Osteocyte (in vitro differentiated cells): ENCODE results near the gene KLHL25. TPM values are rescaled to one million over a fixed set of nuclear protein-coding genes. Genes with fewer than 3 reads are reported as not detected.

Source experiments
- DNase-seq: peaks from one replicate; pipeline ENCODE4 v3.0.0; 2021; ENCODE audit warnings: mixed read lengths; ENCODE audit not compliant: unreplicated experiment; ENCODE audit errors: extremely low spot score
- H3K27ac Mint-ChIP-seq: one replicate; pipeline ENCODE4 v1.8.0; 2021; ENCODE audit warnings: mild to moderate bottlenecking, mixed read lengths; ENCODE audit not compliant: unreplicated experiment
- H3K27me3 Mint-ChIP-seq: one replicate; pipeline ENCODE4 v1.8.0; 2021; ENCODE audit warnings: mixed read lengths; ENCODE audit not compliant: unreplicated experiment
- H3K36me3 Mint-ChIP-seq: one replicate; pipeline ENCODE4 v1.8.0; 2021; ENCODE audit warnings: mixed read lengths; ENCODE audit not compliant: unreplicated experiment
- H3K4me1 Mint-ChIP-seq: one replicate; pipeline ENCODE4 v1.8.0; 2021; ENCODE audit warnings: mixed read lengths; ENCODE audit not compliant: unreplicated experiment
- H3K4me3 Mint-ChIP-seq: one replicate; pipeline ENCODE4 v1.8.0; 2021; ENCODE audit warnings: mild to moderate bottlenecking, moderate library complexity, mixed read lengths; ENCODE audit not compliant: unreplicated experiment
- H3K9me3 Mint-ChIP-seq: one replicate; pipeline ENCODE4 v1.8.0; 2021; ENCODE audit warnings: mixed read lengths; ENCODE audit not compliant: unreplicated experiment
- CTCF ChIP-seq: fragments of 200-600 bp; sonication (generic); IDR thresholded peaks from 2 replicates; pipeline ENCODE4 v1.5.0; 2021; ENCODE audit warnings: antibody characterized with exemption, mild to moderate bottlenecking, moderate library complexity
- total RNA-seq: library from RNA; stranded (reverse); gene quantifications from 2 replicates; pipeline ENCODE4 v1.2.1, GENCODE V29; 2021

Gene KLHL25
- total RNA-seq, 1 donor from 2014 or later, result 3.6 TPM

- H3K27ac Mint-ChIP-seq, result no peak overlapping the region
- no peak for TF ChIP-seq CTCF
- H3K27me3 Mint-ChIP-seq, result no peaks in the 10 kb centered on the region
- peaks cover 69% of the 10 kb centered on the region for H3K36me3 Mint-ChIP-seq
- DNase-seq, result no peak
- peaks cover 10% of the 10 kb centered on the region for H3K4me1 Mint-ChIP-seq
- H3K4me3 Mint-ChIP-seq, result no peak overlapping the region
- H3K9me3 Mint-ChIP-seq, result no peaks in the 10 kb centered on the region
These were observed 75.7 kb downstream of the KLHL25 start for GRCh38 chr15:85718981-85719380.

GRCh38 chr15:85718271-85718971, 76.3 kb downstream of the KLHL25 start:
- H3K27me3 Mint-ChIP-seq, result no peaks in the 10 kb centered on the region
- no peak for TF ChIP-seq CTCF
- H3K4me1 Mint-ChIP-seq, result peaks cover 6% of the 10 kb centered on the region
- peaks cover 71% of the 10 kb centered on the region for H3K36me3 Mint-ChIP-seq
- no peak overlapping the region for H3K4me3 Mint-ChIP-seq
- H3K27ac Mint-ChIP-seq, result no peak overlapping the region
- no peaks in the 10 kb centered on the region for H3K9me3 Mint-ChIP-seq
- no peak for DNase-seq

GRCh38 chr15:85717212-85717611, 77.5 kb downstream of the KLHL25 start:
- Mint-ChIP-seq H3K4me1 (peaks cover 4% of the 10 kb centered on the region), H3K27me3 (no peaks in the 10 kb centered on the region), H3K27ac (no peak overlapping the region), H3K9me3 (no peaks in the 10 kb centered on the region), H3K36me3 (peaks cover 69% of the 10 kb centered on the region), H3K4me3 (no peak overlapping the region)
- no peak for TF ChIP-seq CTCF
- DNase-seq, result no peak

- no peak for TF ChIP-seq CTCF
- Mint-ChIP-seq H3K36me3 (peaks cover 66% of the 10 kb centered on the region), H3K4me3 (no peak overlapping the region), H3K27me3 (no peaks in the 10 kb centered on the region), H3K27ac (peak overlapping the region; percentile 34), H3K4me1 (peaks cover 13% of the 10 kb centered on the region), H3K9me3 (no peaks in the 10 kb centered on the region)
- no peak for DNase-seq
These were observed 78.5 kb downstream of the KLHL25 start for GRCh38 chr15:85716261-85716660.

GRCh38 chr15:85711580-85712192, 83.0 kb downstream of the KLHL25 start:
- Mint-ChIP-seq H3K9me3 (no peaks in the 10 kb centered on the region), H3K4me3 (no peak overlapping the region), H3K27ac (peak overlapping the region; percentile 76), H3K36me3 (peaks cover 54% of the 10 kb centered on the region), H3K4me1 (peaks cover 43% of the 10 kb centered on the region), H3K27me3 (no peaks in the 10 kb centered on the region)
- DNase-seq, result no peak
- no peak for TF ChIP-seq CTCF
